D721Med (cell line): ENCODE results near the gene LY6G6C.

ENCODE experiments used
- DNase-seq: peaks from one replicate; pipeline ENCODE4 v3.0.0; 2011; ENCODE audit warnings: low spot score; ENCODE audit not compliant: insufficient read length
- FAIRE-seq: peaks from 2 replicates; lab custom pipeline; 2011; peaks lifted over from hg19 to GRCh38; lab: Jason Lieb, UNC
- TF ChIP-seq, protein P1 (sequence below): IDR thresholded peaks from 2 replicates; pipeline ENCODE4 v1.5.1; 2012; ENCODE audit warnings: mild to moderate bottlenecking, control low read depth; ENCODE audit not compliant: insufficient read depth; ENCODE audit errors: missing control alignments

LY6G6C gene

DNA sequence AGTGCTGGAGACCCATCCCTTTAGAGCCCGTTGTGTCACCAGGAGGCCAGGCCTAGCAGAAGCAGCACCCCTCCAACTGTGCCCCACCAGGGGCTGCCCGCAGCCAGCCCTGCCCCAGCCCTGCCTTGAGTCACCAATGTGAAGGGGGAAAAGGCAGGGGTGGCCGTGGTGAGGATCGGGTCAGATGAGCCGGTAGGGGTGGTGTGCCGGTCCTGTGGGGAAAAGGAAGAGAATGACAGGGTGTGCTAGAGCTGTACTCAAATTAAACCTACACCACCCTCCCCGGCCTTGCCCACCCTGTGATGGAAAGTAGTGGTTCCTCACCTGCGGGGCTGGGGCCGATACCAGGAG is 44.0 kb upstream of the LY6G6C start:
- TF ChIP-seq, protein P1, sequence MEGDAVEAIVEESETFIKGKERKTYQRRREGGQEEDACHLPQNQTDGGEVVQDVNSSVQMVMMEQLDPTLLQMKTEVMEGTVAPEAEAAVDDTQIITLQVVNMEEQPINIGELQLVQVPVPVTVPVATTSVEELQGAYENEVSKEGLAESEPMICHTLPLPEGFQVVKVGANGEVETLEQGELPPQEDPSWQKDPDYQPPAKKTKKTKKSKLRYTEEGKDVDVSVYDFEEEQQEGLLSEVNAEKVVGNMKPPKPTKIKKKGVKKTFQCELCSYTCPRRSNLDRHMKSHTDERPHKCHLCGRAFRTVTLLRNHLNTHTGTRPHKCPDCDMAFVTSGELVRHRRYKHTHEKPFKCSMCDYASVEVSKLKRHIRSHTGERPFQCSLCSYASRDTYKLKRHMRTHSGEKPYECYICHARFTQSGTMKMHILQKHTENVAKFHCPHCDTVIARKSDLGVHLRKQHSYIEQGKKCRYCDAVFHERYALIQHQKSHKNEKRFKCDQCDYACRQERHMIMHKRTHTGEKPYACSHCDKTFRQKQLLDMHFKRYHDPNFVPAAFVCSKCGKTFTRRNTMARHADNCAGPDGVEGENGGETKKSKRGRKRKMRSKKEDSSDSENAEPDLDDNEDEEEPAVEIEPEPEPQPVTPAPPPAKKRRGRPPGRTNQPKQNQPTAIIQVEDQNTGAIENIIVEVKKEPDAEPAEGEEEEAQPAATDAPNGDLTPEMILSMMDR: no peak
- no peak for FAIRE-seq
- DNase-seq: no peak

DNA sequence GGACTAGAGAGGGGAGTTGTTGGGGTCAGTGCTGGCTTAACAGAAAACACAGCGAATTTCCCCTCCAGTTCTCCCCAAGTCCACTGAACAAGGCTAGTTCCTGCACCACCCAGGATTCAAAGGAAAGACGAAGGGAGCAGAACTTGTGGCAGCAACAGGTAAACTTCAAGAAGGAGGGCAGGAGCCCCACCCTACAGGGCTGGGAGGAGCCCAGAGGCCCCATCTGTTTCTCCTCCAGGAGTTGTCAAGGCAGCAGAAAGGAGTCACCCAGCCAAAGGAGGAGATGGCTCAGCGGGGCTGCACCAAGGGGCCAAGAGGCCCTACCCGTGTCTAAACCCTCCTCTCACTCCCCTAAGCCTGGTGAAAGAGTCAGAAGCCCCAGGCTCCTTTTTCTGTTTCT is 42.7 kb upstream of the LY6G6C start:
- no peak for FAIRE-seq
- TF ChIP-seq, protein P1: no peak
- no peak for DNase-seq

DNA sequence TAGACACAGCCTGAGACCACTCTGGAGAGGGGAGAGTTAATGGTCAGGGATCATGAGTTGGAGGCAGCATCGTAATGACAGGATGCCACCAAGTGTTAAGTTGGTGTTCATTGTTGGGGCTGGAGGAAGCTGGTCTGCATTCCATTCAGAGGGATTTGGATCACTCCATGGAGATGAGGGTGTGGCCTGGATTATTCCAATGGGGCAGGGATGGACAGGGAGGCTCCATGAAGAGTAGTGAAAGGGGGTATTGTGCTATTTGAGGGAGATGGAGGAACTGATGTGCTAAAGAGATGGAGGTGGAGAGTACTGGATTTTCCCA is 42.0 kb upstream of the LY6G6C start:
- FAIRE-seq (no peak), DNase-seq (no peak)
- TF ChIP-seq, protein P1: peak; percentile 12

DNA sequence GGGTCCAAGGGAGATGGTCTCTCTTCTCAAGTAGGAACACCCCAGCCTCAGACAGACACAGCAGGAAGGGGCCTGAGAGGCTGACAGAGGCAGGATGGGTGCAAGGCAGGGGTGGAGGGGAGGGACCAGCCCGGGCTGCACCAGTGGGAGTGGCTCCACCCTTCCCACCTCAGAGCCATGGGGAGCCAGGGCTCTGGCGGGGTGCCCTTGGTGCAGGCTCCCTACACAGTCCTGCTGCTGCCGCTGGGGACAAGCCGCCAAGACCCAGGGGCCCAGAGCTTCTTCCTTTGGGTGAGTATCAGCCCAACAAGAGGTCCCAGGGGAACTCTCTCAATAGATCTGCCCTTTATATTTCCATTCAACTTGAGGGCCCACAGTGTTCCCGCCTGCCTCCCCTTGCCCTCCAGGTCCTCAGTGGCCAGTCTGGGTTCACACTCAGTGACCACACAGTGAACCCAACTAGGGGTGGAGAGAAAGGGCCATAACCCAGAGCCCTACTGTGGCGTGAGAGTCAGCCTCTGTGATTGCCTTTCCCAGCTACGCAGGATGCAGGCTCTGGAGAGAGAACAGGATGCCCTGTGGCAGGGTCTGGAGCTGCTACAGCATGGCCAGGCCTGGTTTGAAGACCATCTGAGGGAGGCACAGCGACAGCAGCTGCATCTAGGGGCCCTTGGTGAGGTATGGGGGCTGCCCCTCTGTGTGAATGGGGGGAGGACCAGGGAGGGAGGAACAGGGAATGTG is 41.5 kb upstream of the LY6G6C start:
- TF ChIP-seq, protein P1: no peak
- no peak for DNase-seq
- no peak for FAIRE-seq

DNA sequence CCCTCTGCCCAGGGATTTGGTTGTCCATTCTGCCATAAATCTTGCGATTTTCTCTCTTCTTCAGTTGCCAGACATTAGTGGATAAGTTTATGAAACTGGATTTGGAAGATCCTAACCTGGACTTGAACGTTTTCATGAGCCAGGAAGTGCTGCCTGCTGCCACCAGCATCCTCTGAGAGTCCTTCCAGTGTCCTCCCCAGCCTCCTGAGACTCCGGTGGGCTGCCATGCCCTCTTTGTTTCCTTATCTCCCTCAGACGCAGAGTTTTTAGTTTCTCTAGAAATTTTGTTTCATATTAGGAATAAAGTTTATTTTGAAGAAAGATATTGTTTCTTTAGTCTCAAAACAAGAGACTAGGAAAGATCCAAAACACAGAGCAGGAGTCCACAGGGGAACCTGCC is 40.8 kb upstream of the LY6G6C start, which contains the start of gene SAPCD1:
SAPCD1 (plus strand) TSS at position 301 of the 400 bp plus-strand sequence. CDS start 399 bp downstream, outside the sequence.
- TF ChIP-seq, protein P1: no peak
- DNase-seq (no peak), FAIRE-seq (no peak)

DNA sequence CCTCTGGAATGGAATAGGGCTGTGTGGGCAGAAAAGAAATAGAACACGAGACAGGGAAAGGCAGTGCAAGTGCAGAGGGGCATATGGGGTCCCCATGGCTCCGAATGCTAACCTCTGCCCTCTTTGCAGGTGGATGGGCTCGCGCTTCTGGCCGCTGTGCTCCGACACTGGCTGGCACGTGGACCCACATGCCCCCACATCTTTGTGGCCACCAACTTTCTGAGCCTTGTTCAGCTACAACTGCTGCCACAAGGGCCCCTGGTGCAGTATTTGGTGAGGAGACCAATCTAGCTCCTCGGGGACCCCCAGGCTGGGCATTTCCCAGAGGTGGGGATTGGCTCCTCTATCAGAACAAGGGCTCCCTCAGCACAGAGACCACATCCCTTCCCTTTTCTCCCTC is 39.8 kb upstream of the LY6G6C start:
- FAIRE-seq: no peak
- no peak for DNase-seq
- TF ChIP-seq, protein P1: no peak

DNA sequence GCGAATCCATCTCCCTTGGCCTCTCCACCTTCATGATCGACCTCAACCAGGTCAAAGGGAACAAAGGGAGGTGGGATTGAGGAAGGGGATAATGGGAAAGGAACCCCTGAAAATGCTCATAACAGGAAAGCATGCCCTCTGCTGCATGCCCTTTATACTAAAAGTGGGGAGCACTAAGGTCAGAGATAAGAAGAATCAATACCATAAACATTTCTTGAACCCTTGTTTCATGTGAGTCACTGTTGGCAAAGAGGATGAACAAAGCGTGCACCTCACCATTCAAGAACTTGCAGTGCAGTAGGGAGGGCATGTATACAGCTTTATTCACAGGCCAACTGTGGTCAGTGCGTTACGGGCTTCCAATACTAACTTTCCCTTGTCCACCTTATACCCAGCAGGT is 39.2 kb upstream of the LY6G6C start:
- DNase-seq (no peak), FAIRE-seq (no peak)
- TF ChIP-seq, protein P1: no peak
